ENCODE data around the gene TYROBP. TPM values are rescaled to one million over a fixed set of nuclear protein-coding genes. Genes with fewer than 3 reads are reported as not detected.

Gene TYROBP
- total and polyA plus RNA-seq, 2 of the 8 experiments (the other 6 are each of a cell fraction or from before 2014, with no cell fraction given), result 0.18 TPM; not detected in 1

- TF ChIP-seq POLR2AphosphoS5 (IDR thresholded peaks at IDR 0.05; ENCODE audit: low read depth, low read length) (no peak), FOSL1 (IDR thresholded peaks at IDR 0.05; ENCODE audit: insufficient read depth, low read depth, low read length) (no peak), GABPA (IDR thresholded peaks at IDR 0.05; ENCODE audit: borderline replicate concordance, insufficient read depth, low read length) (no peak), BCL11A (IDR thresholded peaks at IDR 0.05; ENCODE audit: low read depth in 2 of 2, low read length in 2 of 2) (no peak), RNF2 (IDR thresholded peaks at IDR 0.05; ENCODE audit: borderline replicate concordance, low read depth, low read length, missing control alignments, poor library complexity, severe bottlenecking) (no peak)
- TF ChIP-seq, protein P1, sequence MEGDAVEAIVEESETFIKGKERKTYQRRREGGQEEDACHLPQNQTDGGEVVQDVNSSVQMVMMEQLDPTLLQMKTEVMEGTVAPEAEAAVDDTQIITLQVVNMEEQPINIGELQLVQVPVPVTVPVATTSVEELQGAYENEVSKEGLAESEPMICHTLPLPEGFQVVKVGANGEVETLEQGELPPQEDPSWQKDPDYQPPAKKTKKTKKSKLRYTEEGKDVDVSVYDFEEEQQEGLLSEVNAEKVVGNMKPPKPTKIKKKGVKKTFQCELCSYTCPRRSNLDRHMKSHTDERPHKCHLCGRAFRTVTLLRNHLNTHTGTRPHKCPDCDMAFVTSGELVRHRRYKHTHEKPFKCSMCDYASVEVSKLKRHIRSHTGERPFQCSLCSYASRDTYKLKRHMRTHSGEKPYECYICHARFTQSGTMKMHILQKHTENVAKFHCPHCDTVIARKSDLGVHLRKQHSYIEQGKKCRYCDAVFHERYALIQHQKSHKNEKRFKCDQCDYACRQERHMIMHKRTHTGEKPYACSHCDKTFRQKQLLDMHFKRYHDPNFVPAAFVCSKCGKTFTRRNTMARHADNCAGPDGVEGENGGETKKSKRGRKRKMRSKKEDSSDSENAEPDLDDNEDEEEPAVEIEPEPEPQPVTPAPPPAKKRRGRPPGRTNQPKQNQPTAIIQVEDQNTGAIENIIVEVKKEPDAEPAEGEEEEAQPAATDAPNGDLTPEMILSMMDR (IDR thresholded peaks at IDR 0.05; ENCODE audit: control extremely low read depth in 1 of 3, insufficient read depth in 1 of 3, low read depth in 1 of 3, low read length in 3 of 3), result no peak
Observed at GRCh38 chr19:35898499-35898809, 9.6 kb downstream of the TYROBP start (continued).

Measured in H1 (cell line).